GM19099 (cell line): ENCODE data around the gene BCL7A.

ENCODE experiments used
- POLR2A ChIP-seq: IDR thresholded peaks from 3 replicates; pipeline ENCODE4 v1.6.1; 2011; ENCODE audit warnings: low read depth; ENCODE audit not compliant: insufficient read length; ENCODE audit errors: extremely low read depth

BCL7A gene

GRCh38 chr12:122051231-122051876 lies 29.7 kb downstream of the BCL7A start:
- TF ChIP-seq POLR2A: no peak

GRCh38 chr12:122052285-122052684 lies 30.6 kb downstream of the BCL7A start:
- TF ChIP-seq POLR2A: no peak

DNA sequence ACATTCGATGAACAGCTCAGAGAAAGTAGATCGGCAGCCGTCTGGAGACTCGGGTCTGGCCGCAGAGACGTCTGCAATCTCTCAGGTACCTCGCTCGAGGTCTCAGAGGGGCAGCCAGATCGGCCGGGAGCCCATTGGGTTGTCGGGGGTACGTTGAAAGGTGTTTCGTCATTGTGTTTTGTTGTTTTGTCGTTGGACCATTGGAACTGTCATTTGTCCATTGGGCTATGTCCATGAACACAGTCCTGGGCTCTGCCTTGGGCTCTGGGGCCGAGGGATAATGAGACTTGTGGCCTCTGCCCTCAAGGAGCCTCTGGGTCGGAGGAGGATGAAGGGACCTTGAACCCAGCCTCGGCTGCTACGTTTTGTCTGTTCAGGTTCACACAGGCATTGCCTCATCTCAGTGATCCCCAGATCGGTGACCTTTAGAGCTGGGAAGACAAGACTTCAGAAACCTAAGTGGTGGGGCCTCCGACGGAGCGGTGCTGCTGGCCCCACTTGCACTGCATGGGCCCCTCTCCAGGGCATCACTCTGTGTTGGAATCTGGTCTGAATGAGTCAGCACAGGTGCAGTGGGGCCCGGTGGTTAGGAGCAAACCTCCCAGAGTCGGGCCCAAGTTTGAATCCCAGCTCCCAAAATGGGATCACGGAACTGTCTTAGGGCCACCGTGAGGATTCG lies 33.3 kb downstream of the BCL7A start:
- no peak for TF ChIP-seq POLR2A

DNA sequence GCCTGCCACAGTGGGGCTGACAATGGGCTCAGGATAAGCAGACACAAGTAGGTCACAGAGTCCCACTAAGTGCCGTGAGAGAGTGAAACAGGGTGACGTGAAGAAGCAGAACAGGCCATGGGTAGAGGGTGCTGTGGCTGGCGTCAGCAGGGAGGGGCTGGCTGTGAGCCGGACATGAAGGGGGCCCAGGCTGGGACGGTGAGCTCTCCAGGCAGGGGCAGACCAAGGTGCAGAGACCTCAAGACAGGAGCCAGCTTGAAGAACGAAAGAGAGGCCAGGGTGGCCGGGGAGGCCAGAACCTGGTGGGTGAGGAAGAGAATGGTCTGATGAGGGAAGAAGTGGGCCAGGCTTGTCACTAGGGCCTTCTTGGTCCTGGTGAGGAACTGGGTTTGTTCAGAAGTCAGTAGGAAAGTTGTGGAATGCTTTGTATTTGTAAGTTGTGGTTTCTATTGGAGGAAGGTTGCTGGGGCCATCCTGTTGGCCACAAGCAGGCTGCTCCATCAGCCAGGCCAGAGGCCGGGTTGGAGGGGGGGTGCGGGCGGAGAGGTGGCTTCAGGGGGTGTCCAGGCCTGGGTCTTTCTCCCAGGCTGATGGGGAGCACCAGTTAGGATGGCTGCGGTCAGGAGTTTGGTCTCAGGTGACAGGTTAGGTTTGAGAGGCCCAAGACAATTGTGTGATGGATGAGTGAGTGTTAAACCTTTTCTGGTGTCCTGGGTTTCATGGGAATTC lies 35.5 kb downstream of the BCL7A start:
- no peak for TF ChIP-seq POLR2A

DNA sequence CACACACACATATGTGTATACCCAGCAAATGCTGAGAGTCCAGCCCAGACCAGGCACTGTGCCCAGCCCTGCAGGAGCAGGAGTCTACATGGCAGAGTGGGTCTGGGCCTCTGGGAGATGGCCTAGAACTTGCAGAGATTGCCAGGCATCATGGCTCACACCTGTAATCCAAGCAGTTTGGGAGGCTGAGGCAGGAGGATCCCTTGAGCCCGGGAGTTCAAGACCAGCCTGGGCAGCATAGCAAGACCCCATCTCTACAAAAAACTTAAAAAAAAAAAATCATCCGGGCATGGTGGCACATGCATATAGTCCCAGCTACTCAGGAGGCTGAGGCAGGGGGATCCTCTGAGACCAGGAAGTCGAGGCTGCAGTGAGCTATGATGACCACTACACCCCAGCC lies 36.1 kb downstream of the BCL7A start:
- no peak for TF ChIP-seq POLR2A

- no peak for TF ChIP-seq POLR2A
Observed at GRCh38 chr12:122058549-122059149, 37.0 kb downstream of the BCL7A start.

DNA sequence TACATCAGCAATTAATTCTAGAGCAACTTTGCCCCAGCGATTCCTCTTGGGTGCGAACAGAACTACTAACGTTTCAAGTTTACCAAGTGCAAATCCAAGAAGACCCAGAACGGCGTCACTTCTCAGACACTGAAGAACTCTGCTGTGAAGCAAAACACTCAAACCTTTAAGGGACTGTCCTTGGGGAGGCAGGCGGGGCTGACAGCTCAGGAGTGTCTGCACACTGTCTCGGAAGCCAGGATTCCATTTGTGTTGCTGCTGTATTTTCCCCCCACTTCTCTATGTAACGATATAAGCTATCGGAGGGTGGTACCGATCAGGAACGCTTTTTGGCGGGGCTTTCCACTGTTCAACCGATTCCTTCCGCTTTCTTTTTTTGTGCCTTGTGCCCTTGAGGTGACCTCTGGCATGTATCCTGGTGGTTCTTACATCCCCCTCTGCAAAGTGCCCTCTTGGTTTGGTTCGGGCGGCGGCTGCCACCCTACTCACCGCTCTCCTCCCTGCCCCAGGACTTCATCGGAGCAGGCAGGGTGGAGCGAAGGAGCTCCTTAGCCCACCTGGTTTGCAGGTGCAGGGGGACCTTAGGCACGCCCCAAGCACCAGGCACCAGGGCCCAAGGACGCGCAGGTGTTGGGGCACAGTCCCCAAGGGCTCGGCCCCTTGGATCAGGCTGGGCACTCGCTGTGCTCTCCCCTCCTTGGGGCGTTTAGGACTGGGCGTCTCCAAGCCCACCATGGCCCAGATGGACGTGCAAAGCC lies 37.7 kb downstream of the BCL7A start:
- TF ChIP-seq POLR2A: no peak

DNA sequence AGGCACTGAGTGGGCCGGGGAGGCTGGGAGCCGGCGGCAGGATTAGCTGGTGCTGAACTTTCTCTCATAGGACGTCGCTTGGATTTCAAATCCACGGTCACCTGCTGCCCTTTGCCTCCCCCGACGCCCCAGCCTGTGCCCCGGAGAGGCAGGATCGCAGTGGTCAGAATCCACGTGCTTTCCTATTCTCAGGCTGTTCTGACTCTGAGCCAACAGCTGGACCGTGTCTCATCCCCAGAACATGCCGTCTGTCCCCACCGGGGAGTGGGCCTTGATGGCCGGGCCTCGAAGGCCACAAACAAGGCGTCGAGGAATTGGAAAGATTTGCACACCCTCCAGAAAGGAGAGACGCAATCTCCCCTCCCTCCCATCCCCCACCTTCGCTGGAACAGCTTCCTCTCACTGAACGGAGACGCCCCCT lies 38.4 kb downstream of the BCL7A start:
- no peak for TF ChIP-seq POLR2A

- TF ChIP-seq POLR2A: no peak
Observed at GRCh38 chr12:122061253-122061652, 39.6 kb downstream of the BCL7A start.

GRCh38 chr12:122062832-122063693 lies 41.4 kb downstream of the BCL7A start:
- no peak for TF ChIP-seq POLR2A

DNA sequence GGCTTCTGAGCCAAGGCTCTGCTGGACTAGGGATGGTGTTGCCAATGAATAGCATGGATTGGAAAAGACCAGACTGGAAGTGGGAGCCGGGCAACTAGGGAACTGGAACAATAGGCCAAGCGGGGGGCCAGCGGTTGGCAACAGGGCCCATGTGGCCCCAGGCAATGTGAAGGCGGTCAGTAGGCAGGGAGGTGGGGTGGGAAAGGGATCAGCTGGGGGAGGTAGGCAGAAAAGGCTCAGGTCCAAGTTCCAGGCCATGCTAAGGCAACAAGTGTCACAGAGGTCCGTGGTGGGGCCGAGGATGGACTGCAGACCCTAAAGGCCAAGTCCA lies 42.0 kb downstream of the BCL7A start:
- TF ChIP-seq POLR2A: no peak

GRCh38 chr12:122064025-122064777 lies 42.5 kb downstream of the BCL7A start:
- TF ChIP-seq POLR2A: no peak

DNA sequence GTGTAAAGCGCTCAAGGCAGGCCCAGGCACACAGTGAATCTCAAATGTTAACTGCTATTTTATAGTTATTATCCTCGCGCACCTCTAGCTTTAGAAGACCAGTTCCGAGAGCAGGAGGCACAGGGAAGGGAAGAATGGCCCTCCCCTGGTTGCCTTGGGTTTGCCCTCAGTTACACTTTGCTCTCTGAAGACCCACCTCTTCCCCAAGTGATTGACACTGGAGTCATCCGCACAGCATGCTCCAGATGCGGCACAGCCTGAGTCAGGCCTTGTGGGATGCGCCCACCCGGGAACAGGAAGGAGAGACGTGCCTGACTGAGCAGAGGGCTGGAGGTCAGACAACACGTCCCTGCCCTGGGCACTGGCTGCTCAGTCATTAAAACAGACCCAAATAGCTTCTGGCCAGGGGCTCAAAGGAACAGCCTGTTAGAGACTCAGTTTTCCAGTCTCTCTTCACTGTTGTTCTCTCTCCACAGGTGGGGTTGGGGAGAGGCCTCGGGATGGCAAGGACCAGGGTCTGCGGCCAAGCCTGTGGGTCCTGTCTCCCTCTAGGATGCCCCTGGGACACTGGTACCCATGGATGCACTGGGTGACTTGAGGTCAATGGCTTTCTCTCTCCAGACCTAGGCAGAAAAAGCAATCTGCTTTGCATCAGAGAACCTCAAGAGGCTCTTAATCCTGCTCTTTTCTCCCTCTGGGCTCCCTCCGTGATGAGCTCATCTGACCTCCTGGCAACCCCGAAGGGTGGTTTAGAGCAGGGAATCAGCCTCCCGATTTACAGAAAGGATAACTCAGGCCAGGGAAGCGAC lies 43.3 kb downstream of the BCL7A start:
- no peak for TF ChIP-seq POLR2A

- TF ChIP-seq POLR2A: no peak
Observed at GRCh38 chr12:122067548-122067947, 45.9 kb downstream of the BCL7A start.
